H9 (cell line): ENCODE results near the gene UBE3A. TPM values are rescaled to one million over a fixed set of nuclear protein-coding genes. Genes with fewer than 3 reads are reported as not detected.
A peak's percentile ranks its signal among the peaks of the same experiment; 100 is the strongest.

Experiments used
- DNase-seq: peaks from one replicate; pipeline ENCODE4 v3.0.0-alpha.2; 2017
- H2AFZ ChIP-seq: one replicate; pipeline ENCODE4 v1.6.1; 2013; ENCODE audit warnings: mild to moderate bottlenecking, low read length, control low read depth, moderate library complexity
- H2AK5ac ChIP-seq: 2 replicates; pipeline ENCODE4 v1.6.1; 2013; ENCODE audit warnings: low read length, control low read depth, mixed read lengths; ENCODE audit not compliant: insufficient read length
- H2BK120ac ChIP-seq: one replicate; pipeline ENCODE4 v1.6.1; 2013; ENCODE audit warnings: low read depth, mild to moderate bottlenecking, low read length, control low read depth, inconsistent platforms; ENCODE audit not compliant: poor library complexity, severe bottlenecking
- H2BK12ac ChIP-seq: 2 replicates; pipeline ENCODE4 v1.6.1; 2013; ENCODE audit warnings: low read length, control low read depth, mixed read lengths, low read depth; ENCODE audit not compliant: insufficient read length
- H2BK15ac ChIP-seq: 2 replicates; pipeline ENCODE4 v1.6.1; 2013; ENCODE audit warnings: low read depth, low read length, control low read depth
- H2BK20ac ChIP-seq: one replicate; pipeline ENCODE4 v1.6.1; 2013; ENCODE audit warnings: low read depth, mild to moderate bottlenecking, low read length, control low read depth, inconsistent platforms; ENCODE audit not compliant: poor library complexity, severe bottlenecking
- H2BK5ac ChIP-seq: 2 replicates; pipeline ENCODE4 v1.6.1; 2013; ENCODE audit warnings: low read length, control low read depth, mixed read lengths; ENCODE audit not compliant: insufficient read length
- H3K14ac ChIP-seq: 2 replicates; pipeline ENCODE4 v1.6.1; 2013; ENCODE audit warnings: low read length, control low read depth; ENCODE audit not compliant: insufficient read depth
- H3K18ac ChIP-seq: 2 replicates; pipeline ENCODE4 v1.6.1; 2013; ENCODE audit warnings: low read depth, mild to moderate bottlenecking, mixed read lengths, low read length, control low read depth; ENCODE audit not compliant: insufficient read length
- H3K23ac ChIP-seq: 2 replicates; pipeline ENCODE4 v1.6.1; 2013; ENCODE audit warnings: low read length, control low read depth, mixed read lengths, low read depth; ENCODE audit not compliant: insufficient read length
- H3K23me2 ChIP-seq: 2 replicates; pipeline ENCODE4 v1.6.1; 2013; ENCODE audit warnings: low read depth, mild to moderate bottlenecking, mixed read lengths, low read length, control low read depth; ENCODE audit not compliant: insufficient read length, poor library complexity, severe bottlenecking
- H3K27ac ChIP-seq: 2 replicates; pipeline ENCODE4 v1.5.1; 2013; ENCODE audit warnings: low read length, control low read depth, mixed read lengths, low read depth; ENCODE audit not compliant: insufficient read length
- H3K27me3 ChIP-seq: 2 replicates; pipeline ENCODE4 v1.6.1; 2013; ENCODE audit warnings: low read length, control low read depth, inconsistent platforms; ENCODE audit not compliant: insufficient read depth
- H3K4ac ChIP-seq: 2 replicates; pipeline ENCODE4 v1.6.1; 2013; ENCODE audit warnings: low read depth, mild to moderate bottlenecking, control low read depth, inconsistent platforms, low read length, moderate library complexity
- H3K4me1 ChIP-seq: 2 replicates; pipeline ENCODE4 v1.6.1; 2013; ENCODE audit warnings: low read length, control low read depth, inconsistent platforms; ENCODE audit not compliant: insufficient read depth
- H3K4me2 ChIP-seq: 2 replicates; pipeline ENCODE4 v1.6.1; 2013; ENCODE audit warnings: low read length, control low read depth, mixed read lengths; ENCODE audit not compliant: insufficient read length, insufficient read depth
- H3K56ac ChIP-seq: 2 replicates; pipeline ENCODE4 v1.6.1; 2013; ENCODE audit warnings: low read depth, mild to moderate bottlenecking, mixed read lengths, low read length, control low read depth; ENCODE audit not compliant: insufficient read length
- H3K79me1 ChIP-seq: 2 replicates; pipeline ENCODE4 v1.6.1; 2013; ENCODE audit warnings: low read depth, mild to moderate bottlenecking, moderate library complexity, low read length, control low read depth, inconsistent platforms; ENCODE audit not compliant: insufficient read depth, poor library complexity, severe bottlenecking
- H3K79me2 ChIP-seq: 2 replicates; pipeline ENCODE4 v1.6.1; 2013; ENCODE audit warnings: low read length, control low read depth, inconsistent platforms; ENCODE audit not compliant: insufficient read depth
- H3K9ac ChIP-seq: 2 replicates; pipeline ENCODE4 v1.6.1; 2013; ENCODE audit warnings: low read length, control low read depth, mixed read lengths; ENCODE audit not compliant: insufficient read length; ENCODE audit errors: extremely low read depth
- H3K9me3 ChIP-seq: one replicate; pipeline ENCODE4 v1.6.1; 2013; ENCODE audit warnings: low read depth, low read length, inconsistent platforms; ENCODE audit not compliant: control insufficient read depth
- H3T11ph ChIP-seq: one replicate; pipeline ENCODE4 v1.6.1; 2013; ENCODE audit warnings: mild to moderate bottlenecking, low read length, control low read depth, inconsistent platforms
- H4K20me1 ChIP-seq: one replicate; pipeline ENCODE4 v1.6.1; 2013; ENCODE audit not compliant: control insufficient read depth, insufficient read length, insufficient read depth
- H4K5ac ChIP-seq: 2 replicates; pipeline ENCODE4 v1.6.1; 2013; ENCODE audit warnings: low read depth, mild to moderate bottlenecking, mixed read lengths, low read length, control low read depth; ENCODE audit not compliant: insufficient read length
- H4K8ac ChIP-seq: replicated peaks from 2 replicates; pipeline ENCODE4 v1.6.1; 2013; ENCODE audit warnings: low read length, control low read depth, mixed read lengths, low read depth; ENCODE audit not compliant: insufficient read length
- H4K91ac ChIP-seq: 2 replicates; pipeline ENCODE4 v1.6.1; 2013; ENCODE audit warnings: low read depth, mild to moderate bottlenecking, moderate library complexity, mixed read lengths, low read length, control low read depth; ENCODE audit not compliant: insufficient read length
- H3K27ac Mint-ChIP-seq, 3 experiments: 2 replicates in 2 of 3; 3 replicates in 1 of 3; pipeline ENCODE4 v1.8.0; 2020 to 2021; ENCODE audit warnings: mixed read lengths in 3 of 3, mild to moderate bottlenecking in 1 of 3, moderate library complexity in 1 of 3
- H3K27me3 Mint-ChIP-seq: 2 replicates; pipeline ENCODE4 v1.8.0; 2021; ENCODE audit warnings: low read depth, mild to moderate bottlenecking, moderate library complexity, mixed read lengths
- H3K36me3 Mint-ChIP-seq, 3 experiments: 2 replicates in 2 of 3; 3 replicates in 1 of 3; pipeline ENCODE4 v1.8.0; 2020 to 2021; ENCODE audit warnings: low read depth in 3 of 3, mixed read lengths in 3 of 3; ENCODE audit not compliant: insufficient read depth in 1 of 3
- H3K4me1 Mint-ChIP-seq, 2 experiments: 2 replicates each; pipeline ENCODE4 v1.8.0; 2020; ENCODE audit warnings: mixed read lengths in 2 of 2
- H3K4me3 Mint-ChIP-seq, 2 experiments: 2 replicates in 1 of 2; 3 replicates in 1 of 2; pipeline ENCODE4 v1.8.0; 2020 to 2021; ENCODE audit warnings: mild to moderate bottlenecking in 2 of 2, mixed read lengths in 2 of 2, moderate library complexity in 1 of 2
- H3K9me3 Mint-ChIP-seq, 2 experiments: 2 replicates in 1 of 2; 3 replicates in 1 of 2; pipeline ENCODE4 v1.8.0; 2020; ENCODE audit warnings: mild to moderate bottlenecking in 2 of 2, mixed read lengths in 2 of 2, moderate library complexity in 1 of 2
- CTCF ChIP-seq: fragments of 200-600 bp; sonication (generic); conservative IDR thresholded peaks from 3 replicates; pipeline ENCODE4 v1.8.0; 2021; ENCODE audit warnings: antibody characterized with exemption, mild to moderate bottlenecking
- WGBS: extraction: QIAGEN DNeasy Blood & Tissue Kit; methylation state at CpG from one replicate; pipeline ENCODE4 v1.1.7; 2013; ENCODE audit warnings: missing lambda C conversion rate, low lambda C conversion rate, mixed read lengths; ENCODE audit not compliant: insufficient read length; ENCODE audit errors: extremely low coverage; 5-methylcytosine and 5-hydroxymethylcytosine counted together
- total RNA-seq: library from RNA; stranded (reverse); gene quantifications from 2 replicates; pipeline ENCODE4 v1.2.1, GENCODE V29; 2021

Gene UBE3A
- total RNA-seq, 1 experiment from 2014 or later: 108 TPM

- H3K27me3 Mint-ChIP-seq: no peaks in the 10 kb centered on the region; the same call in 1 of the 2 replicates
- no peak for TF ChIP-seq CTCF
- no peak overlapping the region for H3K23ac ChIP-seq
- H2AFZ ChIP-seq: no peak overlapping the region
- no peaks in the 10 kb centered on the region for H4K20me1 ChIP-seq
- no peak overlapping the region for H3K27ac ChIP-seq
- no peak overlapping the region for H4K91ac ChIP-seq
- WGBS: no CpG with 5 or more reads among the region's 1 CpG
- H3K27ac Mint-ChIP-seq: peak overlapping the region; percentile 47 to 83 (median 61); a peak in 5 of 7 replicates
- H4K5ac ChIP-seq: no peak overlapping the region
- no peak overlapping the region for H3K14ac ChIP-seq
- peaks cover 36 to 43% of the 10 kb centered on the region in 2 experiments for H3K4me1 Mint-ChIP-seq
- peaks cover 19 to 37% (median 29%) of the 10 kb centered on the region in 3 experiments for H3K36me3 Mint-ChIP-seq
- H2AK5ac ChIP-seq: no peak overlapping the region
- no peak overlapping the region for H3K9ac ChIP-seq
- H3K9me3 Mint-ChIP-seq: no peaks in the 10 kb centered on the region
- no peak overlapping the region for H3T11ph ChIP-seq
- no peaks in the 10 kb centered on the region for H3K23me2 ChIP-seq
- H3K4me2 ChIP-seq: no peak overlapping the region
- no peak overlapping the region for H2BK20ac ChIP-seq
- H3K79me1 ChIP-seq: peaks cover 2% of the 10 kb centered on the region
- DNase-seq: no peak
- no peak overlapping the region for H2BK5ac ChIP-seq
- H3K18ac ChIP-seq: no peak overlapping the region
- no peak overlapping the region for H2BK120ac ChIP-seq
- H3K56ac ChIP-seq: no peak overlapping the region
- no peak overlapping the region for H3K4ac ChIP-seq
- no peak overlapping the region for H4K8ac ChIP-seq
- H3K4me1 ChIP-seq: peaks cover 8% of the 10 kb centered on the region; the same call in 1 of the 2 replicates
- H3K4me3 Mint-ChIP-seq: no peak overlapping the region
- H2BK12ac ChIP-seq: no peak overlapping the region
- H2BK15ac ChIP-seq: no peak overlapping the region
- H3K9me3 ChIP-seq: no peaks in the 10 kb centered on the region
- no peaks in the 10 kb centered on the region for H3K27me3 ChIP-seq
- H3K79me2 ChIP-seq: peaks cover 15% of the 10 kb centered on the region; the same call in 1 of the 2 replicates
Measured at GRCh38 chr15:25406261-25406660, 32.6 kb downstream of the UBE3A start.
